HUES48 (cell line): ENCODE measurements around the gene OSBPL7.

Experiments
- H3K27ac ChIP-seq: one replicate; pipeline ENCODE4 v1.7.0; 2013; ENCODE audit warnings: low read depth, low read length, inconsistent platforms
- H3K27me3 ChIP-seq: 2 replicates; pipeline ENCODE4 v1.6.1; 2013; ENCODE audit warnings: mild to moderate bottlenecking, low read length; ENCODE audit not compliant: control insufficient read depth, insufficient read depth
- H3K36me3 ChIP-seq: 2 replicates; pipeline ENCODE4 v1.6.1; 2013; ENCODE audit warnings: low read length; ENCODE audit not compliant: control insufficient read depth, insufficient read depth
- H3K4me1 ChIP-seq: 2 replicates; pipeline ENCODE4 v1.6.1; 2013; ENCODE audit warnings: mild to moderate bottlenecking, low read length; ENCODE audit not compliant: control insufficient read depth, insufficient read depth
- H3K4me3 ChIP-seq: 2 replicates; pipeline ENCODE4 v1.5.1; 2013; ENCODE audit warnings: mild to moderate bottlenecking, low read depth, low read length
- H3K9ac ChIP-seq: 2 replicates; pipeline ENCODE4 v1.6.1; 2013; ENCODE audit warnings: mild to moderate bottlenecking, low read depth, low read length, moderate library complexity
- H3K9me3 ChIP-seq: 2 replicates; pipeline ENCODE4 v1.6.1; 2013; ENCODE audit warnings: low read length; ENCODE audit not compliant: control insufficient read depth, insufficient read depth

Gene OSBPL7

GRCh38 chr17:47846716-47847340 is 25.2 kb upstream of the OSBPL7 start:
- H3K4me3 ChIP-seq = peak overlapping the region; percentile 45
- H3K9ac ChIP-seq = no peak overlapping the region
- H3K27ac ChIP-seq = no peak overlapping the region
- H3K9me3 ChIP-seq = no peaks in the 10 kb centered on the region
- peaks cover 15% of the 10 kb centered on the region for H3K4me1 ChIP-seq
- peaks cover 71% of the 10 kb centered on the region for H3K27me3 ChIP-seq
- H3K36me3 ChIP-seq = no peaks in the 10 kb centered on the region

- H3K4me1 ChIP-seq = peaks cover 18% of the 10 kb centered on the region
- H3K4me3 ChIP-seq = no peak overlapping the region
- no peak overlapping the region for H3K9ac ChIP-seq
- peaks cover 66% of the 10 kb centered on the region for H3K27me3 ChIP-seq
- no peaks in the 10 kb centered on the region for H3K36me3 ChIP-seq
- H3K27ac ChIP-seq = no peak overlapping the region
- H3K9me3 ChIP-seq = no peaks in the 10 kb centered on the region
These were observed 24.1 kb upstream of the OSBPL7 start for GRCh38 chr17:47845716-47846075.

DNA sequence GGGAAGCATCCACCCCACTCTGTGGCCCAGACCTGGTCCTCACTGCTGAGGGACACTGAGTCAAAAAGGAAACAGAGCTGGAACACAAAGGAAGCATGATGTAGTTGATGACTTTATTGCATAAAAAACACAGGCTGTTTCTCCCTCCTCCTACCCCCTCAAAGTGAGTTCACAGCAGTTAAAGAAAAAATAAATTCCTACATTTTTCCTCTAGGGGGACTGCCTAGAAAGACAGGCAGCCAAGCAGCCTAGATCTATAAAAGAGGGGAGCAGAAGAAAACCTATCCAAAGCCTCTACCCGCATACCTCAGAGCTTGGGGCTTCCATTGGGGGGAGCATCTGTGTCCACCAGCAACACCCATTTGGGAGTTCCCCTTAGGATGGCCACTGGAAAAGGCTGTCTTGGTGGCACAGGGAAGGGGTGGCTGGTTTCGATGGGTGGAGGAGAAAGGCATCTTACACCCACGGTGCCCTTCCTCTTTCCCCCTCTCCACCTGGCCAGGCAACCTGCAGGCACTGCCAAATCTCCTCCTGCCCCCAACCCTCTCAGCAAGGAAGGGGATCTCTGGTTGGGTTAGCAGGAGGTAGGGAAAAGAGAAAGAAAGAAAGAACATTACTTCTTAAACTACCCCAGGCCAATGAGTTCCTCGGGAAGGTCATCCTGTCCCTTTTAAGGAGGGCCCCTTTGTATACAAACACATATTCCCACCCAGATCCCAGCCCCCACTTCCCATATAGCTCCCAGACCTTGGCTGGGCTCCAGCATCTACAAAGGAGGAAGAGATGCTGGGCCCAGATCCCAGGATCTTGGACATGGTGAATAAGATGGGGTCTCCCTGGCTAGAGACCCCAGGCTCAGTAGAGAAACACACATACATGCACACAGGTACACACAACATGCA is 23.5 kb upstream of the OSBPL7 start:
- H3K4me3 ChIP-seq = no peak overlapping the region
- H3K27me3 ChIP-seq = peaks cover 60% of the 10 kb centered on the region
- H3K4me1 ChIP-seq = peaks cover 18% of the 10 kb centered on the region
- H3K9ac ChIP-seq = no peak overlapping the region
- no peaks in the 10 kb centered on the region for H3K9me3 ChIP-seq
- no peak overlapping the region for H3K27ac ChIP-seq
- H3K36me3 ChIP-seq = no peaks in the 10 kb centered on the region

GRCh38 chr17:47844227-47844626 is 22.6 kb upstream of the OSBPL7 start:
- Histone ChIP-seq H3K4me3 (no peak overlapping the region), H3K36me3 (no peaks in the 10 kb centered on the region), H3K27ac (no peak overlapping the region), H3K4me1 (peaks cover 19% of the 10 kb centered on the region), H3K9me3 (no peaks in the 10 kb centered on the region), H3K9ac (no peak overlapping the region), H3K27me3 (peaks cover 52% of the 10 kb centered on the region)

GRCh38 chr17:47843391-47843730 is 21.8 kb upstream of the OSBPL7 start:
- Histone ChIP-seq H3K27ac (peak overlapping the region; percentile 48), H3K4me3 (no peak overlapping the region), H3K36me3 (peaks cover 7% of the 10 kb centered on the region; the same call in 1 of the 2 replicates), H3K27me3 (peaks cover 43% of the 10 kb centered on the region), H3K9ac (no peak overlapping the region), H3K4me1 (peaks cover 19% of the 10 kb centered on the region), H3K9me3 (no peaks in the 10 kb centered on the region)

DNA sequence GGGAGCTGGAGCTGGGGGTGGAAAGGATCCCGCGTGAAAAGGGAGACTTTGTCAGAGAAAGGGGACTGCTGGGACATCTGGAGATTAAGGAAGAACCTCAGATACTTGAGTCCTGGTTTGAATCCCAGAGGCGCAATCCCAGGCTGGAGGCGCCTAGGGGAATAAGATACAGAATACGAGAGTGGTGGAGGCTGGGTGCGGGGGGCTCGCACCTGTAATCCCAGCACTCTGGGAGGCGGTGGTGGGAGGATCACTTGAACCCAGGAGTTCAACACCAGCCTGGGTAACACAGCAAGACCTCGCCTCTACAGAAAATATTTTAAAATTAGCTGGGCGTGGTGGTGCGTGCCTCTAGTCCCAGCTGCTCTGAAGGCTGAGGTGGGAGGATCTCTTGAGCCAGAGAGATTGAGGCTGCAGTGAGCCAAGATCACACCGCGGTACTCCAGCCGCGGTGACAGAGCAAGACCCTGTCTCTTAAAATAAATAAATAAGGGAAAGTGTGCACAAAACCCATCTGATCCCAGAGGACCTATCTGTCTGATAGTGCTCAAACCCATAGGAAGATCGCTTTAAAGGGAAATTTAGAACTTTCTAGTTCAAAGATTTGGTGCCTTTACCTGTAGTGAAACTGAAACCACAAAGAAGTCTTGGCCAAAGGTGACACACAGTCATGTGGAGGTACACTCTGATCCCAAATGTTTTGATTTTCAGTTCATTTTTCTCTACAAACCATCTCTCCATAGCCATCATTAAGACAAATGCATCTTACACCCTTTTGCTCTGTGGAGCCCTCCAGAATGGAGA is 20.1 kb upstream of the OSBPL7 start:
- Histone ChIP-seq H3K27ac (no peak overlapping the region), H3K9me3 (no peaks in the 10 kb centered on the region), H3K27me3 (peaks cover 26% of the 10 kb centered on the region), H3K9ac (no peak overlapping the region), H3K4me3 (no peak overlapping the region), H3K36me3 (peaks cover 13% of the 10 kb centered on the region; the same call in 1 of the 2 replicates), H3K4me1 (peaks cover 19% of the 10 kb centered on the region)

DNA sequence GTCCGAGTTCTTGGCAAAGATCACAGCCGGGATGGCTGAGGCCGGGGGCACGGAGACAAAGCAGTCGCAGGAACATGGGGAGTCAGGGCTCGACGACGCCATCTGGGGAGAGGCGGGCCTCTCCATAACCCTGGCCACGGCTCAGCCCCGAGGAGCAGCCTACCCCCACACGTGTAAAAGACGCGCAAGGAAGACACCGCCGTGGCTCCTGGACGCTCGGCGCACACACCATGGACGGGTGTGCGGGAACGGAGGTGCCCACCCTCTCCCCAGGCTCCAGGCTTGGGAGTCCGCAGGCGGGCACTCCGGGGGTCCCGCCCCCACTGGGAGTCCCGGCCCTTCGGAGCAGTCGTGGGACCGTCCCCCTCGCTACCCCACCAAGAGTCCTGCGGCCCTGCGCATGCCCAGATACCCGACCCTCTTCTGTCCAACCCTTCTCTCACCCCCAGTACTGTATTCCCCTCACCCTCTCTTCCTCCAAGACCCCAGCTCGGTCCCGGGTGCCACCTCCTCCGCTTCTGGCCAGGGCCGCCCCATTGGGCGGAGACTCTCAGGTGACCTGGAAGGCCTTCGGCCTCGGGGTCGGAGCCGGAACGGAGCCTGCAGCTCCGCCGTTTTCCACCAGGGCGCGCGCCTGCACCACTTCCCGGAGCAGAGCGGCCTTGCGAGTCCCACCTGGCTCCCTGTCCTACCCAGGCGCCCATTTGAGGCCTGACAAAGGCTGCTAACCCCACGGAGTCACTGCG is 19.3 kb upstream of the OSBPL7 start, which contains the start of gene SCRN2:
Gene SCRN2 (minus strand): TSS at position 532 of the 746 bp plus-strand sequence. CDS start 430 bp downstream, at position 102.
- Histone ChIP-seq H3K36me3 (peaks cover 15% of the 10 kb centered on the region; the same call in 1 of the 2 replicates), H3K9me3 (no peaks in the 10 kb centered on the region), H3K27me3 (peaks cover 19% of the 10 kb centered on the region), H3K4me3 (peak within 1 kb of the TSS; percentile 93), H3K4me1 (peaks cover 19% of the 10 kb centered on the region), H3K27ac (no peak within 1 kb of the TSS), H3K9ac (peak within 1 kb of the TSS; percentile 64)

DNA sequence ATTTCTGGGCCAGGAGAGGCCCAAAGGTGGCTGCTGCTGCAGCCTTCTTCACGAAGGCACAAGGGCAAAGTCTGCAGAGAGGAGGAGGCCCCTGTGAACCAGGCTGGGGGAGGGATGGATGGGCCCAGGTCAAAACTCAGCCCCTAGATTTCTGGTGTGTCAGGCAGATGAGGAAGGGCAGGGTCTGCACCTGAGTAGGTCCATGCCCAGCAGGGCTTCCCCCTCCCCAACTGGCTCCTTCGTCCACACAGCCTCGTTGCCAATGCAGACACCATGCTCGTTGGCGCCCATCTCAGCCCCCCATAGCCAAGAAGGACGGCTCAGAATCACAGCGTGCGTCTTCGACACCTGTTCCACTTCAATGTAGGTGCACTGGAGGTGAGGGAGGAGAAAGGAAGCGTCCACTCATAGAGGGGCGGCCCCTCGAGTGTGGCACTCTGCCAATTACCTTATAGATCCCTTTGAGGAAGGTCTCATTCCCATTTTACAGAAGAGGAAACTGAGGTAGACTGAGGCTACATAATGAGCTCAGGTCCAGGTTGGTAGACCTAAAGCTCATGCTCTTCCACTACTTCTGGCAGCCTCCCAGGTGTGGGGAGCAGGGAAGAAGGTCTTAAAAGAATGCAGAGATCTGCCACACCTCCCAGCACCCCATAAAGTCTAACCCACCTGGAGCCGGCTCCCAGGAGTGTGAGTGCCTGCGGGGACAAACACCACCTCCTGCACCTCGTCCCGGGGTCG is 18.6 kb upstream of the OSBPL7 start:
- H3K4me3 ChIP-seq = peak overlapping the region; percentile 93
- H3K36me3 ChIP-seq = peaks cover 21% of the 10 kb centered on the region; the same call in 1 of the 2 replicates
- H3K4me1 ChIP-seq = peaks cover 19% of the 10 kb centered on the region
- peak overlapping the region; percentile 64 for H3K9ac ChIP-seq
- no peak overlapping the region for H3K27ac ChIP-seq
- H3K27me3 ChIP-seq = peaks cover 11% of the 10 kb centered on the region
- no peaks in the 10 kb centered on the region for H3K9me3 ChIP-seq

- no peaks in the 10 kb centered on the region for H3K9me3 ChIP-seq
- peaks cover 19% of the 10 kb centered on the region for H3K4me1 ChIP-seq
- no peak overlapping the region for H3K27ac ChIP-seq
- H3K36me3 ChIP-seq = peaks cover 21% of the 10 kb centered on the region; the same call in 1 of the 2 replicates
- no peak overlapping the region for H3K9ac ChIP-seq
- H3K27me3 ChIP-seq = peaks cover under 1% of the 10 kb centered on the region; the same call in 1 of the 2 replicates
- H3K4me3 ChIP-seq = no peak overlapping the region
These were observed 17.5 kb upstream of the OSBPL7 start for GRCh38 chr17:47839071-47839470.

DNA sequence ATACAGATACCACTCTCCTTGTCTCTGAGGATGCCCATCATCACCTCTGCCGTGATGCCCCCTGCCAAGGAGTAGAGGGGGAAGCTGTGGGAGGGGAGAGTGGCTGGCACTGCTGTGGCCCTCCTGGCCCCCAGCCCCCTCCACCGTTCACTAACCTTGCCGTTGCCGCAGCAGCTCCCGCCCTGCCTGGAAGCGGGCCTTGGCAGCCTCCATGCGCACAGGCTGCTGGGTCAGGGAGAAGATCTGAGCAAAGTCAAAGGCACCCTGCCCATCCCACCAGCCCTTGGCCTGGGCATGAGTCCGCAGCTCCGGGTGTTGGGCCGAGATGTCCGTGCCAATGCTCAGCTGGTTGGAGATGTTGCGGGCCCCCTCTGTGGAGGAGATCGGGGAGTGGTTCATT is 17.0 kb upstream of the OSBPL7 start:
- Histone ChIP-seq H3K9me3 (no peaks in the 10 kb centered on the region), H3K4me1 (peaks cover 17% of the 10 kb centered on the region), H3K27me3 (no peaks in the 10 kb centered on the region), H3K9ac (no peak overlapping the region), H3K36me3 (peaks cover 21% of the 10 kb centered on the region; the same call in 1 of the 2 replicates), H3K27ac (no peak overlapping the region), H3K4me3 (no peak overlapping the region)
